Neural cell (in vitro differentiated cells): Measurements from ENCODE around the gene EPAS1.
A peak's percentile ranks its signal among the peaks of the same experiment; 100 is the strongest.

Experiments
- CTCF ChIP-seq: fragments of 450-650 bp; IDR thresholded peaks from 2 replicates; pipeline ENCODE4 v1.5.1; 2014; ENCODE audit warnings: antibody characterized with exemption, mild to moderate bottlenecking, moderate library complexity; ENCODE audit not compliant: poor library complexity, severe bottlenecking
- EP300 ChIP-seq: fragments of 450-650 bp; conservative IDR thresholded peaks from 2 replicates; pipeline ENCODE4 v1.6.1; 2014; ENCODE audit warnings: antibody characterized with exemption, mild to moderate bottlenecking, moderate library complexity; ENCODE audit not compliant: poor library complexity, severe bottlenecking
- EZH2 ChIP-seq: fragments of 200-600, 300-800 bp; shearing (Covaris generic), sonication (generic); IDR thresholded peaks from 2 replicates; pipeline ENCODE4 v1.6.1; 2014; ENCODE audit warnings: antibody characterized with exemption, low read length, borderline replicate concordance, mild to moderate bottlenecking; ENCODE audit not compliant: insufficient read depth, poor library complexity, severe bottlenecking
- MXI1 ChIP-seq: fragments of 450-650 bp; conservative IDR thresholded peaks from 2 replicates; pipeline ENCODE4 v1.6.1; 2014; ENCODE audit warnings: antibody characterized with exemption, mild to moderate bottlenecking; ENCODE audit not compliant: poor library complexity, severe bottlenecking
- POLR2AphosphoS5 ChIP-seq: IDR thresholded peaks from 2 replicates; pipeline ENCODE4 v1.6.1; 2012
- SMC3 ChIP-seq: fragments of 450-650 bp; conservative IDR thresholded peaks from 2 replicates; pipeline ENCODE4 v1.6.1; 2014; ENCODE audit warnings: antibody characterized with exemption, mild to moderate bottlenecking, moderate library complexity; ENCODE audit not compliant: poor library complexity

- TF ChIP-seq SMC3 (no peak), CTCF (no peak), POLR2AphosphoS5 (no peak), MXI1 (no peak), EP300 (peak; percentile 56), EZH2 (no peak)
These were observed 44.1 kb upstream of the EPAS1 start for GRCh38 chr2:46252891-46253659.
